Activated gamma-delta T cell treated with anti-CD3 and anti-CD28 coated beads, Interleukin-2, amount 50 U/mL, for 16 hours (primary cell): Measurements from ENCODE around the gene MRGPRE.

Source experiments
- DNase-seq: peaks from one replicate; pipeline ENCODE4 v3.0.0-alpha.2; 2020; ENCODE audit warnings: low read depth

Gene MRGPRE

DNA sequence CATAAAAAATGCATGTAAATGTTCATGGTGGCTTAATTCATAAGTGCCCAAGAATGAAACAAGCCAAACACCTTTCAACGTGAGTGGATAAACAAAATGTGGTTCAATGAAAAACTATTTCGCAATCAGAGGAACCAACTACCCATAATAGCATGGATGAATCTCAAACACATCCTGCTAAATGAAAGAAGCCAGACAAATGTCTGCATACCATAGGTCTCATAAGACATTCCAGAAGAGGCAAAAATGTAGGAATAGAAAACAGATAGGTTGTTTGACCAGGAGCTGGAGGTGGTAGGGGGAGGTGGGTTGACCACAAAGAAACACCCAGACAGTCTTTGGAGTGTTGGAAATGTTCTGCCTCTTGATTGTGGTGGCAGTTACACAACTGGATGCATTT is 53.9 kb downstream of the MRGPRE start:
- no peak for DNase-seq

DNA sequence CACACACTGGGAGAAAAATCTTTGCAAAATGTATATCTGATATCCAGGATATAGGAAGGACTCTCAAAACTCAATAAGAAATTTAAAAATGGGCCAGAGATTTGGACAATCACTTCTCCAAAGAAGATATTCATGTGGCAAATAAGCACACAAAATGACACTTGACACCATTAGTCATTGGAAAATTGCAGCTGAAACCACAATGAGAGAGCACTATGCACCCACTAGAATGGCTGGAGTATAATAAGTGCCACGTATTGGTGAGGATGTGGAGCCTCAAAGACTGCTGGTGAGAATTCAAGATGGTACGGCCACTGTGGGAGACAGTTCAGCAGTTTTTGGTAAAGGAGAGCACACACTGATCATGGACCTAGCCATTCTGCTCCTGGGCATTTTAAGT is 54.3 kb downstream of the MRGPRE start:
- DNase-seq, result no peak
